ENCODE measurements around the gene PIP5K1B.
"Not testable (repeated sequence)": the region's sequence is repeated elsewhere in the genome, so short reads cannot be mapped to it uniquely, and the experiment has no call there.

PIP5K1B gene

DNA sequence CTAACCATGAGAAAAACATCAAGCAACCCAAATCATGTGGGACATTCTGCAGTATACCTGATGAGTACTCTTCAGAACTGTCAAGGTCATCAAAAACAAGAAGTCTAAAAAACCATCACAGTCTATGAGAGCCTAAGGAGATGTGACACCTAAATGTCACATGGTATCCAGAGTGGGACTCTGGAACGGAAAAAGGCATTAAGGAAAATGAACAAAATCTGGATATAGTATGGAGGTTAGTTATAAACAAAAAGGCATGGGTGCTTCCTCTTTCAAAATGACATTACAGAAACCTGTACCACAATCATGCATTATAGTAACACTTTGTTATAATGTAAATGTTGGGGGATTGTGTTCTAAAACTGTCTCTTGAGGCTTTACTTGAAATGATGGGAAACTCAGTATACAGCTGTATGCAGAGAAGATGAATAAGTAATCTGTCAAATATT is 261.5 kb downstream of the PIP5K1B start:
- DNase-seq = no peak

DNA sequence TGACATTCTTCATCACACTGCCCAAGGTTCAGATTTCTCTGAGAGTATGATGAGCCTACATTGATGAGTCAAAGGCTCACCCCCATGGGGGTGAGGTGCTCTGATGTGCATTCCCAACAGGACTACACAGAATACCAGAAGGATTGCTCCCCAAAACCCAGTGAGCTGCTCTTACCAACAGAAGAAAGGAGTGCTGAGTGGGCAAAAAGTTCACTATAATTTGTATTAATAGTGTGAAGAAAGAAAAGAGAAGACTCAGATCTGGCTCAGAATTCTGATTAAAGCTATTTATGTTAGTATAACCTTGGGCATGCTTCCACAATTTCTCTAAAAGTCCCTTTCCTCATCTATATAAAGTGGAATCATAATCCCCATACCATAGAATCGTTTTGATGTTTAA is 262.8 kb downstream of the PIP5K1B start:
- DNase-seq = no peak

DNA sequence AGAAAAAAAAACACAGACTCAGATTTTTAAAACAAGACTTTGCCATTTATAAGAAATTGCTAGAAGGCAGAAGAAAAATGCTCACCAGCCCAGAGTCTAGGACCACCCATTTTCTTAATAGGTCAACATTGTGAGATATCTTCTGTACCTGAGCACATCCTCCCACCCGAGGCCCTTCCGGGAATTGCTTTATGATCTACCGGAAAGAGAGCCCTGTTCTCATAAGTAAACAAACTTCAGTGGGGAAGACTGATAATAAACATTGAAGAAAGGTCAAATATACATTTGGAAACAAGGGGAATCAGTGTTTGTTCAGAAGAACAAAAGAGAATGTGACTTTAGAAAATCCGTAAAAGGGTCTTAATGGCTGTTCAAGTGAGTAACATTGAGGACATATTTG is 264.5 kb downstream of the PIP5K1B start:
- no peak for DNase-seq

DNA sequence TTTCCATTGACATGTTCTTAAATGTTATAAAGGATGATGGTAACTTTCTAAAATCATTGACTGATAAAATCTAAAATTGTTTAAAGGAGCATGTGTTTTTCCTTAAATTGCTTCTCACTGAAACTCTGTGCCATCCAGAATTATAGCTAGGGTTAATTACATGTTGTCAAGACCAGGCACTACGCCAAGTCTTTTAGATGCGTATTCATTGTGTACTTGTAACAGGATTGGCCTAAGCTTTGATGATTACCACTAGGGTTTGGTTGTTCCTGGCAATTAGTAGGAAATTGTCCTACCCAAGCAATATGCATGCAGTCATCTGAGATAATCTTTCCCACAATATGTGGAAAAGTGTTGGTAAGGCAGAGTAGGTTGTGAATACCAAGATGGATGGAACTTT is 265.1 kb downstream of the PIP5K1B start:
- no peak for DNase-seq

DNA sequence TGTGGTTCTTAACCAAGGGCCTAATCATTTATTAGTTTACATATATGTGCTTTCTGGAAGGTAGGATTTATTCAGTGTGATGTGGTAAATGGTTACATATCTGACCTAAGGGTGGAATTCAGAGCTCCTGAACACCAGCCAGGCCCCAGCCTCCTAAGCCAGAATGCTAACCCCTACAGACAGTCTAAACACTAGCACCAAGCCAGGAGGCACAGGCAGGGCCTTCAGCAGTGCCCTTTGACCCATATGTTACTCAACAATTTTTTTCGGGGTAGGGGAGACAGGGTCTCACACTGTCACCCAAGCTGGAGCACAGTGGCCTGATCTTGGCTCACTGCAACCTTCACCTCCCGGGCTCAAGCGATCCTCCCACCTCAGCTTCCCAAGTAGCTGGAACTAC is 268.6 kb downstream of the PIP5K1B start:
- DNase-seq = no peak

DNA sequence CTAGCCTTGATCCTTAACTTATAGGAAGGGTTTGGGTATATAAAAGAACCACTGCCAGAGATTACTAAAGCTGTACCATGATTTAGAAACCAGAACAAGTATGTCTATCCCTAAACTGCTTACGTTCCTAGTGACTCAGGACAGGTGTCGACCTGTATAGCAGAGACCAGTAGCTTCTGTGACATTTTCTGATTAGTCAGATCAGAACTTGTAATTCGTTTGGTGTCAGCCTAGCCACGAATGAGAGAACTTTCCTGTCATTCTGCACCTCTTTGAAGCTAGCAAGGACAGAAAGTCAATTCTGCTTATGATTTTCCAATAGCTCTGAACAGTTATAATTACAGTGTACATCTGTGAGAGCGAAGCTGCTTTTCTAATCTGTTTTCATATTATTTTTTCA is 269.4 kb downstream of the PIP5K1B start:
- DNase-seq = no peak

DNA sequence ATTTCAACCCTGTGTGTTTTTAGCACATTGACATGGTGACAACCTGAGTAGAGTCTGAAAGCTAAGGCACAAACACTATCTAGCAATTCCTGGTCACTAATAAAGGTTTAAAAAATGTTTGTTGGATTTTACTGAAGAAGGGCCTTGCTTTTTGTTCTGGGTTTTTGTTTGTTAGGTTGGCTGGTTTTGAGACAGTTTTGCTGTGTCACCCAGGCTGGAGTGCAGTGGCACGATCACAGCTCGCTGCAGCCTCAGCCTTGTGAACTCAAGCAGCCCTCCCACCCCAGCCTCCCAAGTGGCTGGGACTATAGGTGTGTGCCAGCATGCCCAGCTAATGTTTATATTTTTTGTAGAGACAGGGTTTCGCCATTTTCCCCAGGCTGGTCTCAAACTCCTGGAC is 269.9 kb downstream of the PIP5K1B start:
- DNase-seq = no peak

DNA sequence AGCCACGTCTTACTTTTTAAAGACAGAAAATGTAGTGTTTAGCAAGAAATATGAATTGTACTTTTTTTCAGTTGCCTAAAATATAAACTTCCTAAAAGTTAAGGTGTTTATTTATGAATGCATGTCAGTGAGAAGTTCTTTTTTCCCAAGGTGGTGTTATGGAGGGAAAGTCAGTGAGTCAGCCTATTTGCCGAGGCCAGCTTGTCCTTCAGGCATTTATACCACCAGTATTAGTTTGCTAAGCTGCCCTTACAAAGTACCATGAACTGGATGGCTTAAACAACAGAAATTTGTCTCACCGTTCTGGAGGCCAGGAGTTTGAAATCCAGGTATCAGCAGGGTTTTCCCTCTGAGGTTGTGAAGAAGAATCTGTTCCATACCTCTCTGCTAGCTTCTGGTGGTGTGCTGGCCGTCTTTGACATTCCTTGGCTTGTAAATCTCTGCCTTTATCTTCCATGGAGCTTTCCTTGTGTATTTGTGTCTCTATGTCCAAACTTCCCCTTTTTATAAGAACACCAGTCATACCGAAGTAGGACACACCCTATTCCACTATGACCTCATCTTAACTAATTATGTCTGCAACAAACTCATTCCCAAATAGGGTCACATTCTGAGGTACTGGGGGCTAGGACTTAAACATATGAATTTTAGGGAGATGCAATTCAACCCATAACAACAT is 270.5 kb downstream of the PIP5K1B start:
- DNase-seq = no peak

DNA sequence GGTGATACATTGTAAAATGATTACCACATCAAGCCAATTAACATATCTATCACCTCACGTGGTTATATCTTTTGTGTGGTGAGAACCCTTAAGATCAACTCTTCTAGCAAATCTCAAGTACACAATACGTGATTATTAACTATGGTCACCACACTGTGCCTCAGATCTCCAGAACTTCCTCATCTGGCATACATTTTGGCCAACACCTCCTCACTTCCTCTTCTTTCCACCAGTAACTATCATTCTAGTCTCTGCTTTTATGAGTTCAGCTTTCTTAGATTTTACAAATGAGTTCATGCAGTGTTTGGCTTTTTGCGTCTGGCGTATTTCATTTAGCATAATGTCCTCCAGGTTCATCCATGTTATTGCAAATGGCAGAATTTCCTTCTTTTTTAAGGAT is 273.0 kb downstream of the PIP5K1B start:
- no peak for DNase-seq

DNA sequence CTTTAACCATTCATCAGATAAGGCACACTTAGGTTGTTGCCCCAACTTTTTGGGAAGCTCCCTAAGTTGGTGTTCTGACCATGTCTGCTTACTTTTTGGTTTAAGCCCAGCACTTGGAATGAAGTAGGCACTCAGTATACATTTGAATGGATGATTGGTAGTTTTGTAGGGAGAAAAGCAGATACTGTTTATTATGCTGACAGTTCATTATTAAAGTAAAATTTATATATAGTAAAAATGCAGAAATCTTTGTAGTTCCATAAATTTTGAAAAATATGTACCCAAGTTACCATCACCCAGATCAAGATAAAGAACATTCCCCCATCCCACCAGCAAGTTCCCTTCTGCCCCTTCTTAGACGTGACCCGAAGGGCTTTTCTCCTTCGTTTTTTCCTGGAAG is 273.5 kb downstream of the PIP5K1B start:
- no peak for DNase-seq

DNA sequence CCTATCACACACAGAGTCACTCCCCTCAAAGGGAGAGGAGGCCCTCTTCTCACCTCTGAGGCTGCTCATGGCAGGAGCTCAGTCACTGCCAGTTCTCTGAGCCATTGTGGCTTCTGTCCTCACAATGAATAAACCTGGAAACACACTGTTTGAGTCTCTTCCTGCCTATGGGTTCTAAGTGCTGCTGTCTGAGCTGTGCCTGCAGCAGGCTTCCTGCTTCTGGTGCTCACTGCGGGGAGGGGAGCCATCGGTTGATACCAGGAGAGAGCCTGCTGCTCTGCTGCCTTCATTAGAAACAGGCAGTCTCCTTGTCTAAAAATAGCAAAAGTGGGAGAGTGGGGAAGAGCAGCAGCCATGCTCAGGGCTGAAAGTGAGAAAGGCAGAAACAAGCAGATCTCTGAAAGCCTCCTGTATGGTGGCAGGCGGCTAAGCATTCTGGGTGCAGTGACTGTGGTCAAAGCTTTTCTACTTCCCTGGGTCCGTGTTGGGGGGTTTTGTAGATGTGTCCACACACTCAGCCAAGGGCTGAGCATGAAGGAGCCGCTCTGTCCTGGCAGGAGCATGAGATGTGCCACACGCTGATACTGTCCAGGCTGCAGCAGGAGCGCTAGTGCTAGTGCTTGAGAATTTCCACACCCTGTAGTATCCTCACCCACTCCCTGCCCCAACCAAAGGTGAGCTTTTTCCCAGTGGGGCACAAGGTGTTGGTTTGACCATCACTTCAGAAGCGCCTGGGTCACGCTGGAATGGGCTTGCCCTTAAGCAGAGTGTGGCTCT is 274.7 kb downstream of the PIP5K1B start:
- no peak for DNase-seq

DNA sequence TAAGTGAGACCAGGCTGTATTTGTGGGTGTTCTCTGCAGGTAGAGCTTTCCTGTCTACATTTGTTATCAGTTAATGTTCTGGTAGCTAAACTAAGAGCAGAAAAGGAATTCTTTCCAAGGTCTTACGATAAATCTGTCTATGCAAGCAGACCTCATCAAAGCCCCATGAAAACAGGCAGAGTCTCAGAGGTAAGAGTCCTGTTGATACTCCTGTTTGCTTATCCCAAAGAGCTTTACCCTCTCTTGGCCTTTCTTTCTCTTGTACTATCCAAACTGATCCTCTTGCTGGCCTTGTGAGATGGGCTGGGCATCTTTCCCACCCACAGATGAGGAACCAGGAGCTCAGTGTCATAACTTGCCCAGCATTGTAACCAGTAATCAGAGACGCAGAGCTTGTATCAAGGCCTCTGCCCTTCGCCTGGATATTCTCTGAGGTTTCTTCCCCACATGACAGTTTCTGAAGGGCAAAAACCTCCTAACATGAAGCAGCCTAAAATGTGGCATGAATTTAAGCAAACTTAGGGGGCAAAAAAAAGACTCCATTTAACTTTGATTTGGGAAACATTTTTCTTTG is 275.4 kb downstream of the PIP5K1B start:
- no peak for DNase-seq

DNA sequence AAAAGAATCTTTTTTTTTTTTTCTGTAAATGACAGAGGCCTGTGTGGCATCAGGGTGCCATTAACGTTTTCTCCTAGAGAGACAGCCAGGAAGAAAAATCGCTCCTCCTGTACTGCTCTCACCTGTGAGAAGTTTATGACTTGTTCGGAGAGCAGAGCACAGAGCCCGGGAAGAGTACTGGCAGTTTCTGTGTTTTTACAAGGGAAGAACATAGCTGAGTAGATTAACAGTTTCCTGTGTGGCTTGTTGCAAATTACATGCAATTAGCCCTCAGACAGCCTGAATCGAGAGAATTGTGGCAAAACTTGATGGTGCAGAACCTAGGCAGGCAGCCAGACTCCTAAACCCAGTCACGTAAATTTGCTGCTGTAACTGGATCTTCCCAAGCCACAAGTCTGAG is 276.7 kb downstream of the PIP5K1B start:
- DNase-seq = no peak

DNA sequence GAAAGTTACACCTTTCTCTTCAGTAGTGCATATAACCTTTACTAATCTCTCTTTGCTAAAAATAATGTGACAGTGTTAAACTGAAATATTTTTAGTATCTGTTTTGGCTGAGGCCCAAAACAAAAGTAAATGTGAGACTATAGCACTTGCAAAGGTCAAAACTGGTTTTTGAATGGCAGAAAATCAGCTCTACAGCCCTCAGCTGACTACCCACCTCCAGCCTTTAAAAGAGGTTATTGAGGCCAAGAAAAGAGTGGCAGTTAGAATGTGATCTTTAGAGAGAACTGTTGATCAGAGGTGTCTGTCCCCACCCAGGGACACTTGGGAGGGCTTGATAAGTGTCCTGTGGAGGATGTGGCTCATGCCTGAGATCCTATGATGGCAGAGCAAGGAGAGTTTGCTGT is 278.0 kb downstream of the PIP5K1B start:
- DNase-seq = no peak

DNA sequence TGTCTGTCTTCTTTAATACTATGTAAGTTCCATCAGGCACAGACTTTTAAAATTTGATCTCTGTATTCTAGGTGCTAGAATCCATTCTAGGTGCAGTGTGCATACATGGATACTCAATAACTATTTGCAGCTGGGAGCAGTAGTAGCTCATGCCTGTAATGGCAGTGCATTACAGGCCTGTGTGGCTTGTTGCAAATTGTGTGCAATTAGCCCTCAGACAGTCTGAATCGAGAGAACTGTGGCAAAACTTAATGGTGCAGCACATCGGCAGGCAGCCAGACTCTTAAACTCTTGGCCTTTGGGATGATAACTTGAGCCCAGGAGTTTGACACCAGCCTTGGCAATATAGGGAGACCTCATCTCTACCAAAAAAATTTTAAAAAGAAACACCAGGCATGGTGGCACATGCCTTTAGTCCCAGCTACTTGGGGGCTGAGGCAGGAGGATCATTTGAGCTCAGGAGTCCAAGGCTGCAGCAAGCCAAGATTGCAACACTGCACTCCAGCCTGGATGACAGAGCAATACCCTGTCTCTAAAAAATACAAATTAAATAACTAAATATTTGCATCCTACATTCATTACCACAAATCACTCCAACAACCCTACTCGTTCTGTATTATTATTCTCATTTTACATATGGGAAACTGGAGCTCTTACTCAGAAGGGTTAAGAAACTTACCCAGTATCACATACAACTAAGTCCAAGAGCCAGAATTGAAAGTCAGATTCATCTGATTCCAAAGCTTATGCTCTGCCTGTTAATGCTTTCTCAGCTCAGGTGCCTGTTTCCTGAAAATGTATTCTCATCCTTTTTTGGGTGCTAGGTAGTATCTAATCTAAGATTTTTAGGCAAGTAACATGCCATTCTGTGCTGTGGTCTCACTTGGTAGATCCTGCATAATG is 278.7 kb downstream of the PIP5K1B start:
- DNase-seq = no peak

DNA sequence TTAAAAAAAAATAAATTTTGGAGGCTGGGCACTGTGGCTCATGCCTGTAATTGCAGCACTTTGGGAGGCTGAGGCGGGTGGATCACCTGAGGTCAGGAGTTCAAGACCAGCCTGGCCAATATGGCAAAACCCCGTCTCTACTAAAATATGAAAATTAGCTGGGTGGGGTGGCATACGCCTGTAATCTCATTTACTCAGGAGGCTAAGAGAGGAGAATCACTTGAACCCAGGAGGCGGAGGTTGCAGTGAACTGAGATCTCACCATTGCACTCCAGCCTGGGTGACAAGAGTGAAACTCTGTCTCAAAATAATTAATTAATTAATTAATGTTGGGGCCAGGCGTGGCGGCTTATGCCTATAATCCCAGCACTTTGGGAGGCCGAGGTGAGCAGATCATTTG is 281.9 kb downstream of the PIP5K1B start:
- not testable (repeated sequence) for DNase-seq

DNA sequence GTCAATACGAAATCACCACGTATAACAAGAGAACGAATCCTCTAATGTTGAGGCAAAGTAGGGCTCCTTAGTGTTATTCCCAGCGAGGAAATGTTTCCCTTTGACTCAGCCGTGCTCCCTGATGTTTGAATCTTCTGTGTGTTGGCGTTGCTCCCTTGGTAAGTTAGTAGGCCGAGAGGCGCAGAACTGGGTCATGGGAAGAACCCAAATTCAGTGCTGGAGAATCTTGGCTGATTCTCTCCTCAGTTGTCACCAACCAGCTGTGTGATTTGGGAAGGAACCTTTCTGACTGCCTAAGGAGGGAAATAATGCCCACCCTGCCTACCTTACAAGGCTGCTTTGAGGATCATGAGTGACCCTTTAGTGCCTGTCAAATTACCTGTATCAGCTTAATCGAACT is 286.4 kb downstream of the PIP5K1B start:
- no peak for DNase-seq

DNA sequence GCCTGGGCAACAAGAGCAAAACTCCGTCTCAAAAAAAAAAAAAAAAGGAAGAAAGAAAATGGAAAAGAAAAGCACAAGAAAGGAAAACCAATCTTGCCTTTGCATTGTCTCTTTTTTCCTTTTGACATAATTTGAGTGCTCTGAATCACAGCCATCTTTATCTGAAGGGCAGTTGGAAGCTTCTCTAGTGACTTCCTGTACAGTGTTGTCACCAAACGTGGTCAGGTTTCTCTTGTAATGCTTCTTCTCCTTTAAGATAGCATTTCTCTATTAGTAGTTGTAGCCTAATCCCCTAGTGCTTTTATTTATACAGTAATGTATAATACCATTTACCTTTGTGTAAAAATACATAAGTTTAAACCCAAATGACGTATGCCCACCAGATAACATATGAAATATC is 290.7 kb downstream of the PIP5K1B start:
- no peak for DNase-seq

DNA sequence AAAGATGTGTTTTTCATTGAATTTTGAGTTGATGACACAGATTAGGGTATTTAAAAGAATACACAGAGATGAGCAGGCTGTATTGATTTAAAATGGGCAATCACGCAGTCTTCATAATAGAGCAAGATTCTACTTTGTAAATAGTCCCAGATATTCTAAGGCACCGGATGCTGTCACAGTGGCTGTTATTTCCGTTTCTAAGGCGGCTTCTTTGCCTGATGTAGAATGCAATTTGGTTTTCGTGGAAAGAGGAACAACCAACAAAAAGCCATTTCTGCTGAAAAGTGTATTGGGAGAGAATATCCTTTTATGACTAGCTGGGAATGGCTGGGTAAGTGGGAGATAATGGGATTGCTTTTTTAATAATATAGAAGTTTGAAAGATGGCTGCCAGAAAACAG is 291.4 kb downstream of the PIP5K1B start:
- no peak for DNase-seq

DNA sequence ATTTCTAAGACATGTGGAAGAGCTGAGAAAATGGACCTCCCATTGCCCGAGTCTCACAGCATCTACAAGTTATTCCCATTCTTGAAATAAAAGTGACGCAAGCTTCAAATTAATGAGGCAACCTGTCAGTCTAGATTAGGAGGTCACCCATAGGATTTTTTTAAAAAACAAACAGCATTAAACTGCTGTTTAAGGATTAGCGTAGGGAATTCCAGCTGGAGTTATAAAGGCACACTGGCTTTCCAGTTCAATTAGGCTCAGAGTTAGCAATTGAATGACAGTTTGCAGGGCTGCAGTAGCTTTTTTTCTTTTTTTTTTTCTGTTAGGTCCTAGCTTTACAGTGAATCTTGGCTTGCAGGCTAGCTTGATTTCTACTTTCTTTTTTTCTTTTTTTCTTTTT is 292.6 kb downstream of the PIP5K1B start:
- no peak for DNase-seq

DNA sequence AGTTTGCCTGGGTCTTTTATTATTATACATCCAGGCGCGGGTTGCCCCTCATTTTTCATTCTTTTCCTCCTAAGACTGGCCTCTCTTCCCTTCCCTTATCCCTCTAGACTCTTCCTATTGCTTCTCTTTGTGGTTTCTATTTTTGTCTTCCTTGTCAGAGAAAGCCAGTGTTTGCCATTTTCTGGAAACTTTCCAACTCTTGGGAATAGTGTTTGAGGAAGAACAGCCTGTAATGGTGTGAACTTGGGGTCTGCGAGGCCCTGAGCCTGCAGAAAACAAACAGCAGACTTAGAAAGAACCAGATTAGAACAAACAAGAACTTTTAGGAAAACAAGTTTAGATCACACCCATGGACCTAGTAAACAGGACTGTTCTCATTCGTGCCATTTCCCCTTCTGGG is 293.3 kb downstream of the PIP5K1B start:
- no peak for DNase-seq

DNA sequence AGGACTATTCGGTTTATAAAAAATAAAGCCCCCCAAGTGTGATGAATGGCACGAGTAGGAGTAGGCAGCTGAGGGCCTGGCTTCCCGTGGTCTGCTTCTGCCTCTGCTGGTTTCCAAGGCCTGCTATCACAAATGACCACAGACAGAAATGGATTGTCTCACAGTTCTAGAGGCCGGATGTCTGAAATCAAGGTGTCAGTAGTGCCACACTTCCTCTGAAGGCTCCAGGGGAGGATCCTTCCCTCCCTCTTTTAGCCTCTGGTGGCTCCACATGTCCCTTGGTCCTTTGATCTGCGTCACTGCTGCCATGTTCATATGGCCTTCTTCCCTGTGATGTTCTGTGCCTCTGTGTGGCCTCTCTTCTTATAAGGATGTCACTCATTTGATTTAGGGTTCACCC is 293.8 kb downstream of the PIP5K1B start:
- no peak for DNase-seq

DNA sequence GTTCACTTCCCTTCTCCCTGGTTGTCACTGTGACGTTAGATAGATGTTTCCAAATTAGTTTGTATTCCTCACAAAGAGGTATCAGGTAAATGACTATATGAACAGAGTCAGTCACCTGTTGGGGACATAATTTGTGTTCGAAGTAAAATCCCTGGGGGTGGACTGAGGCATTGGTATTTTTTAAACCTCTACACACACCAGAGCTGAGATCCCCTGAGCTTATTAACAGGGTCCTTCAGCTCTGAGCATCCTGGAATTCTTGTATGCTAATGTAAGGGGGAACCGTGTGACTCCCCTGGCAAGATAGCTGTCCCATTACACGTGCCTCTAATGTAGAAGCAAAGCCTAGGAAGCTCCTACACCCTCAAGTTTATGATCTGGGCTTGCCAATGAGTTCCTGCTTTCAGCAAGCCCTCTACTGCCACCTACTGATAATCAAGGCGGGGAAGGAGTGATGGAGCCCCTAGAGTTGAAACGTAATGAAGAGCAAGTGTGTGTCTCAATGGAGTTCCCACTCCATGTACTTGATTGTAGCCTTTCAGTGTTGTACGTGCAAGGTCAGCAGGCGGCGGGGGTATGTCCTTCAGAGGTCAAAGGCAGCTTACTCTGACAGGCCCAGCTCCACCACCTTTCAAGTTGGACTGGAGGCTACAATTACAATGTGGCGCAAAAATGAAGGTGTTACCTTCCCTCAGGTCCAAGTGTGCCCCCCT is 294.5 kb downstream of the PIP5K1B start:
- DNase-seq = peak; percentile 34
